ENCODE results near the gene LRRC4C.

Gene LRRC4C

GRCh38 chr11:41451011-41451410 lies 8.4 kb downstream of the LRRC4C start:
- TF ChIP-seq CTCF (conservative IDR thresholded peaks at IDR 0.05; ENCODE audit: low read length) = no peak
- no peak overlapping the region for H3K4me3 ChIP-seq (ENCODE audit: low read length)
- no peak for DNase-seq (ENCODE audit: low read depth)

DNA sequence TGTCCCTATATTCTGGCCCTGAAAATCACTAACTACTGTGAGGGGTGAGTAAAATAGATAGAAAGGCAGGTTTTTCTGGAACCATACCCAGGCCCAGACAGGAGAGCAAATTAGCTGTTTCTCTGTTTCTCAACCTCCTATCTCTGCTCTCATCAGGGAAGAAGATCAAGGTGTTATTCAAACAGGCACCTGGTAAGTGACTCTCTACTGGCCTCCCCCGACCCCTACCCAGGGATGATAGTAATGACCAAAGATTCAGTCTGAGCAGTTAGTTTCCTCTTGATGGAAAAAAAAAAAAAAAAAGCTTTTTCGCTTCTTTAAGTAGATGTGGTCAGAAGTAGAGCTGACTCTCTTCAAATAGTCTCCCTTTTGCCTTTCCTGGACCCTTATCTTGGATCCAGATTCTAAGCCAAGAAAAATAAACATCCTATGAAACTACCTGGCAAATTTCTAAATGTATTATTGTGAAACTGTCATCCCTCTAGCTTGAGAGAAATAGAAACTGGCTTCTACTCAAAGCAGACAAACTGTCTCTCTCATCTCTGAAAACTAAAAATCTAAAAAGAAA lies 9.9 kb downstream of the LRRC4C start:
- DNase-seq (ENCODE audit: low read depth) = no peak
- no peak overlapping the region for H3K4me3 ChIP-seq (ENCODE audit: low read length)
- no peak for TF ChIP-seq CTCF (conservative IDR thresholded peaks at IDR 0.05; ENCODE audit: low read length)

DNA sequence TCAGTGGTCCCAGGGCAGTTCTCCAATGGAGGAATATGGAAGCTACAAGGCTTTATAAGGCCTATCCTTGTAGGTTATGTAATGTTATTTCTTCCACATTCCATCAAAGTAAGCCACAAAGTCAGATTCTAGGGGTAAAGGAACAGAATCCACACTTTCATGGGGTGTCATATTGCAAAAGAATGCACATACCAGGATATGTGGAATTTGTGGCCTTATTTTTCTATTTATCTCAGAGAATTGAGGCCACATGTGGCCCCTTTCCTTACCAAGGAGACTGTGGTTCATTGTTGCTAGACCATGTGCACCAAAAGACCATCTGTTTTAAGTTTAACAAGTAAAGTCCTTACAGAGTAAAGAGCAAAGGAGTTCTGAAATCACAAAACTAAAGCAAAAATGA lies 12.9 kb downstream of the LRRC4C start:
- no peak for TF ChIP-seq CTCF (conservative IDR thresholded peaks at IDR 0.05; ENCODE audit: low read length)
- DNase-seq (ENCODE audit: low read depth) = peak; percentile 13
- H3K4me3 ChIP-seq (ENCODE audit: low read length) = no peak overlapping the region

DNA sequence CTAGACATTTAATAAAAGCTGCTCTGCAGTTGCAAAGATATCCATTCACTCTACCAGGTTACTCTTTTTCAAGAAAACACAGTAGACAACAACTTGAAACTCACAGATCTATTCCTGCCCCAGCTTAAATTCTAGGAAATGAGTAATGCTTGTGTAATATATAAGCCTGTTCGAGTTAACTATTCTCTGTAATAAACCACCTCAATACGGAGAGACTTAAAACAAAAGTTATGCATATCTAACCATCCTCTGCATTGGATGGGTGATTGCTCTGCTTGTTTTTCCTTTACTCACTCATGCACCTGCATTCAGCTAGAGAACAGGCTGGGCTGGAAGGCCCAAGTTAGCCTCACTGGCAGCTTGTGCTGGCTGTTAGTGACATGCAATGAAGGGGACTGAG lies 13.3 kb downstream of the LRRC4C start:
- no peak overlapping the region for H3K4me3 ChIP-seq (ENCODE audit: low read length)
- no peak for DNase-seq (ENCODE audit: low read depth)
- TF ChIP-seq CTCF (conservative IDR thresholded peaks at IDR 0.05; ENCODE audit: low read length) = no peak

- no peak for DNase-seq (ENCODE audit: low read depth)
- H3K4me3 ChIP-seq (ENCODE audit: low read length) = no peak overlapping the region
- TF ChIP-seq CTCF (conservative IDR thresholded peaks at IDR 0.05; ENCODE audit: low read length) = no peak
Observed at GRCh38 chr11:41437006-41437490, 22.4 kb downstream of the LRRC4C start.

- H3K4me3 ChIP-seq (ENCODE audit: low read length) = no peak overlapping the region
- no peak for DNase-seq (ENCODE audit: low read depth)
- TF ChIP-seq CTCF (conservative IDR thresholded peaks at IDR 0.05; ENCODE audit: low read length) = no peak
Observed at GRCh38 chr11:41435531-41435930, 23.9 kb downstream of the LRRC4C start.

GRCh38 chr11:41431784-41432183 lies 27.7 kb downstream of the LRRC4C start:
- TF ChIP-seq CTCF (conservative IDR thresholded peaks at IDR 0.05; ENCODE audit: low read length) = no peak
- no peak for DNase-seq (ENCODE audit: low read depth)
- no peak overlapping the region for H3K4me3 ChIP-seq (ENCODE audit: low read length)

Data from AG10803 (cell line).